ENCODE results near the gene ZFPM1.

- TF ChIP-seq CTCF (IDR thresholded peaks at IDR 0.05; ENCODE audit: insufficient read depth, low read length, poor library complexity, severe bottlenecking) (no peak), EZH2phosphoT487 (conservative IDR thresholded peaks at IDR 0.05; ENCODE audit: low read length) (no peak)
Measured at GRCh38 chr16:88446736-88447135, 6.3 kb upstream of the ZFPM1 start.

Data from SU-DHL-6 (cell line).